Type B pancreatic cell (in vitro differentiated cells): Measurements from ENCODE around the gene F10. TPM values are rescaled to one million over a fixed set of nuclear protein-coding genes. Genes with fewer than 3 reads are reported as not detected.

Experiments used
- DNase-seq: peaks from one replicate; pipeline ENCODE4 v3.0.0; 2021; ENCODE audit warnings: mixed read lengths; ENCODE audit not compliant: unreplicated experiment; ENCODE audit errors: extremely low spot score
- H3K27ac Mint-ChIP-seq: 2 replicates; pipeline ENCODE4 v1.8.0; 2021; ENCODE audit warnings: mild to moderate bottlenecking, mixed read lengths
- H3K27me3 Mint-ChIP-seq: 2 replicates; pipeline ENCODE4 v1.8.0; 2021; ENCODE audit warnings: mixed read lengths
- H3K36me3 Mint-ChIP-seq: 2 replicates; pipeline ENCODE4 v1.8.0; 2021; ENCODE audit warnings: mixed read lengths
- H3K4me1 Mint-ChIP-seq: one replicate; pipeline ENCODE4 v1.8.0; 2021; ENCODE audit warnings: mixed read lengths; ENCODE audit not compliant: unreplicated experiment
- H3K4me3 Mint-ChIP-seq: 2 replicates; pipeline ENCODE4 v1.8.0; 2021; ENCODE audit warnings: mild to moderate bottlenecking, mixed read lengths
- H3K9me3 Mint-ChIP-seq: 2 replicates; pipeline ENCODE4 v1.8.0; 2021; ENCODE audit warnings: mixed read lengths
- total RNA-seq: library from RNA; stranded (reverse); gene quantifications from 2 replicates; pipeline ENCODE4 v1.2.1, GENCODE V29; 2021; ENCODE audit warnings: low replicate concordance
- TF ChIP-seq, protein P1 (sequence below): fragments of 200-600 bp; sonication (generic); conservative IDR thresholded peaks from 2 replicates; pipeline ENCODE4 v1.5.0; 2021; ENCODE audit warnings: antibody characterized with exemption, mild to moderate bottlenecking

F10 gene
- total RNA-seq, 1 donor from 2014 or later: 34.4 TPM

DNA sequence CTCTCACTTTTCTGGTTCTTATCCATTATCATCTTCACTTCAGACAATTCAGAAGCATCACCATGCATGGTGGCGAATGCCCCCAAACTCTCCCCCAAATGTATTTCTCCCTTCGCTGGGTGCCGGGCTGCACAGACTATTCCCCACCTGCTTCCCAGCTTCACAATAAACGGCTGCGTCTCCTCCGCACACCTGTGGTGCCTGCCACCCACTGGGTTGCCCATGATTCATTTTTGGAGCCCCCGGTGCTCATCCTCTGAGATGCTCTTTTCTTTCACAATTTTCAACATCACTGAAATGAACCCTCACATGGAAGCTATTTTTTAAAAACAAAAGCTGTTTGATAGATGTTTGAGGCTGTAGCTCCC, 2.8 kb upstream of the F10 start:
- DNase-seq: peak; percentile 49
- H3K4me3 Mint-ChIP-seq: no peak overlapping the region
- H3K27me3 Mint-ChIP-seq: peaks cover 16% of the 10 kb centered on the region
- TF ChIP-seq, protein P1, sequence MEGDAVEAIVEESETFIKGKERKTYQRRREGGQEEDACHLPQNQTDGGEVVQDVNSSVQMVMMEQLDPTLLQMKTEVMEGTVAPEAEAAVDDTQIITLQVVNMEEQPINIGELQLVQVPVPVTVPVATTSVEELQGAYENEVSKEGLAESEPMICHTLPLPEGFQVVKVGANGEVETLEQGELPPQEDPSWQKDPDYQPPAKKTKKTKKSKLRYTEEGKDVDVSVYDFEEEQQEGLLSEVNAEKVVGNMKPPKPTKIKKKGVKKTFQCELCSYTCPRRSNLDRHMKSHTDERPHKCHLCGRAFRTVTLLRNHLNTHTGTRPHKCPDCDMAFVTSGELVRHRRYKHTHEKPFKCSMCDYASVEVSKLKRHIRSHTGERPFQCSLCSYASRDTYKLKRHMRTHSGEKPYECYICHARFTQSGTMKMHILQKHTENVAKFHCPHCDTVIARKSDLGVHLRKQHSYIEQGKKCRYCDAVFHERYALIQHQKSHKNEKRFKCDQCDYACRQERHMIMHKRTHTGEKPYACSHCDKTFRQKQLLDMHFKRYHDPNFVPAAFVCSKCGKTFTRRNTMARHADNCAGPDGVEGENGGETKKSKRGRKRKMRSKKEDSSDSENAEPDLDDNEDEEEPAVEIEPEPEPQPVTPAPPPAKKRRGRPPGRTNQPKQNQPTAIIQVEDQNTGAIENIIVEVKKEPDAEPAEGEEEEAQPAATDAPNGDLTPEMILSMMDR: no peak
- H3K4me1 Mint-ChIP-seq: peaks cover 11% of the 10 kb centered on the region
- no peak overlapping the region for H3K27ac Mint-ChIP-seq
- no peaks in the 10 kb centered on the region for H3K9me3 Mint-ChIP-seq
- no peaks in the 10 kb centered on the region for H3K36me3 Mint-ChIP-seq

DNA sequence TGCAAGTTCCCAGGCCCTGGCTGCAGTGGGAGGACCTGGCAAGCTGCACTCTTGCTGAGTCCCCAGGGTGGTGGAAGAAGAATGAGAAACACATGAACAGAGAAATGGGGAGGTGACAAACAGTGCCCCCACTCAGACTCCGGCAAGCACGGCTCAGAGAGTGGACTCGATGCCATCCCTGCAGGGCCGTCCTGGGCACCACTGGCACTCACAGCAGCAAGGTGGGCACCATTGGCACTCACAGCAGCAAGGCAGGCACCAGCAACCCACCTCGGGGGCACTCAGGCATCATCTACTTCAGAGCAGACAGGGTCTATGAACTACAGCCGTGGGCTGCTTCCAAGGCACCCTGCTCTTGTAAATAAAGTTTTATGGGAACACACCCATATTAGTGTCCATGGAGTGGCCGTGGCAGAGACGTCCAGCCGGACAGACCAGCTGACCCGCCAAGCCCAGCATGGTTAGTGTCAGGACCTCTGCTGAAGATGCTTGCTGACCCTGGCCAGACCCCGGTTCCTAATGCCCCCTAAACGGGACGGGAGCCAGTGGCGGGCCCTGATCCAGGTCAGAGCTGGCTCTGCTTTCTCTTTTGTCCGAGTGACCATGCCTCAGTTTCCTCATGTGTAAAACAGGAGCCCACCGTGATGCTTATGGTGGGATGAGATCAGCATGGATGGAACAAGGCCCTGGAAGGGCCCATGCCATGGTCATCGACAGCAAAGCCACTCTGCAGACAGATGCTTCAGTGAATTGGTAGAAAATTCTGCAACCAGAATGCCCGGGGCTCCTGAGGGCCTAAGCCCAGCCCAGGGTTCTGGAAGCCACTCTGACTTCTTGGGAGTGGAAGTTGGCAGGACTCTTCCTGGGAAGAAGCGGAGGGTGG, 2.1 kb upstream of the F10 start:
- Mint-ChIP-seq H3K9me3 (no peaks in the 10 kb centered on the region), H3K27me3 (peaks cover 16% of the 10 kb centered on the region), H3K36me3 (no peaks in the 10 kb centered on the region), H3K4me1 (peaks cover 11% of the 10 kb centered on the region), H3K27ac (no peak overlapping the region), H3K4me3 (no peak overlapping the region)
- TF ChIP-seq, protein P1: no peak
- peak; percentile 60 for DNase-seq

DNA sequence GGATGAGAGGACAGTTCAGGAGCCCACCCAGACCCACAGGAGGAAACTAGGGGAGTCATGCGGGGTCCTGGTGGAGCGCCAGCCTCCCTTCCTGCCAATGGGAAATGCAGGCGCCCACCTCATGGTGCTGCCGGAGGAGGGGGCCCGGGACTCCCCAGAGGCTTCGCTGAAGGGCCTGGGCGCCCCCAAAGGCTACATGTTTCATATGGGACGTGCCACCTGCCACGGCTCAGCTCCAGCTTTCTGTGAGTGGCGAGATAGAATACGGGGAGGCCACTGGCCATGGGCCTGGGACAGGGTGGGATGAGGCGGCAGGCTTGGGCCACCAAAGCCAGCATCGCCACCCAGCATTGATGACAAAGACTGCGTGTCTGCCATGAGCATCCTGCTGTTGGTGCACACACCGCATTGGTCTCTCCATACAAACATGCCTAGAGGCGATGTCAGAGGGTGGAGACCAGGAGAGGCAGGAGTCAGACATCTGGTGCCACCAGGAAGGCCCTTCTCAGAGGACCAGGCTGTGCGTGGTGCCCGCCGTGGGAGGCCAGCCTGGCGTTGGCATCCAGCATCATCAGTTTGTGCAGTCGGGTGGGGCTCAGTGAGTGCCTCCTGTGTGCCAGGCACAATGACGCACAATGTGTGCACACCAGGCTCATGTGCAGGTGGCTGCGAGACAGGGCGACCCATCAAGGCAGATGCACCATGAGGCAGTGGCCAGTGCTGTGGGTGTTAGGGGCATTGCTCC, 1.2 kb upstream of the F10 start:
- Mint-ChIP-seq H3K36me3 (no peaks in the 10 kb centered on the region), H3K9me3 (no peaks in the 10 kb centered on the region), H3K4me3 (no peak overlapping the region), H3K4me1 (peaks cover 11% of the 10 kb centered on the region), H3K27ac (no peak overlapping the region), H3K27me3 (peaks cover 16% of the 10 kb centered on the region)
- peak; percentile 47 for DNase-seq
- TF ChIP-seq, protein P1: no peak

DNA sequence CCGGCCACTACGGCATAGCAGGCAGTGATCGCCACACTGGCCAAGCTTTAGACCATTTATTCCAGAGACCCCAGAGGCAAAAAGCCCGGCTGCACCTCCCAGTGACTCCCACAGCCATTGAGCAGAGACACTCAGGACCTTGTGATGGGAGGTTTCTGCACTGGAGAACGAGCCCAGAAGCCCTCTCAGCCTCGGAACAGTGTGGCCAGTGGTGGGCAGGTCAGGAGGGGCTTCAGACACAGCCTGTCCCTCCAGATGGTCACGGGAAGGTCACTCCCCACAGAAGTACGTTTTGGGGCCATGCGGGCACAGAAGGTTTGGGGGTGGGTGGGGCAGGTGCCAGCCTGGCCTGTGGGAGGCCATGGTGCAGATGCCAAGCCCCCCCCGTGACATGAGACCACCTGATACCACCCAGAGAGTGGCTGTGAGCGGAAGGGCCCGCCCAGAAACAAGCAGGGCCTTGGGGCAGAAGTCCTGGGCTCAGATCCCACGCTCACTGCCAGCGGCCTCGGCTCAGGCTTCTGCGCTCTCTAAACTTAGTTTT, 599 bp upstream of the F10 start:
- peak overlapping the region; percentile 77 for H3K4me3 Mint-ChIP-seq
- peaks cover 16% of the 10 kb centered on the region for H3K27me3 Mint-ChIP-seq
- no peaks in the 10 kb centered on the region for H3K9me3 Mint-ChIP-seq
- H3K36me3 Mint-ChIP-seq: no peaks in the 10 kb centered on the region
- peaks cover 11% of the 10 kb centered on the region for H3K4me1 Mint-ChIP-seq
- TF ChIP-seq, protein P1: no peak
- DNase-seq: peak; percentile 53
- peak overlapping the region; percentile 81 for H3K27ac Mint-ChIP-seq

DNA sequence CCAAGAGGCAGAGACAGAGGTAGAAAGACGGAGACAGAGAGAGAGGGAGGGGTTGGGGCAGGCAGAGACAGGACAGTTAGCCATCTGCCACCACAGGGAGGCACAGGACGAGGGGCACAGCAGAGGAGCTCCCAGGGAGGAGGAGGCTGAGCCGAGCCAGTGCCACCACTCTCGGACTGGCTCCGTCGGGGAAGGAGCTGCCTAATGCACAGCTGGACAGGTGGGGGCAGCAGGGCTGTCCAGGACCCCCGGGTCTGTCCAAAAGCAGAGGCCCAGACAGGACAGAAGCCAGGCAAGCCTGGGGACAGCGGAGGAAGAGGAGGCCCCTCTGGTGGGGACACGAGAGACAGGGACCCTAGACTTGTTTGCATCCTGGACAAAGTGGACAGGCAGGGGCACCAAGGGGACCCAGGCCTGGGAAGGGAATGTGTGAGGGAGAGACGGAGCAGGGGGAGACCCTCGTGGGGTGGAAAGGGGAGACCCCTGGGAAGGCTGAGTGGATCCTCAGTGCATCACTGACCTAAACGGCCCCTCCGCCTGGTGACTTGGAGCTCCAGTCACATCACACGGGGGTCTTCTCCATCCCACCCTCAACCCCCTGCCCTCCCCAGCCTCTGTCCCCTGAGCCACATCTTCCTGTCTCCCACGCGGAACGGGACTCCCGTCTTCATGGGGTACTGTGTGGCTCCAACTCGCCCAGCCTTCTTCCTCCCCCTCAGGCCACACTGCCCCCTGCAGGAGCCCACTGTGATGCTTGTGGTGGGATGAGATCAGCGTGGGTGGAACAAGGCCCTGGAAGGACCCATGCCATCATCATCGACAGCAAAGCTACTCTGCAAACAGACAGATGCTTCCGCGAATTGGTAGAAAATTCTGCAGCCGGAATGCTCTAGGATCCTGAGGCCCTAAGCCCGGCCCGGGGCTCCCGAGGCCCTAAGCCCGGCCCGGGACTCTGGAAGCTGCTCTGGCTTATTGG, 915 bp downstream of the F10 start:
- H3K27ac Mint-ChIP-seq: peak overlapping the region; percentile 81
- no peaks in the 10 kb centered on the region for H3K9me3 Mint-ChIP-seq
- H3K4me3 Mint-ChIP-seq: peak overlapping the region; percentile 77
- peak; percentile 68 for DNase-seq
- peaks cover 23% of the 10 kb centered on the region for H3K27me3 Mint-ChIP-seq
- peaks cover 11% of the 10 kb centered on the region for H3K4me1 Mint-ChIP-seq
- TF ChIP-seq, protein P1: peak; percentile 27
- no peaks in the 10 kb centered on the region for H3K36me3 Mint-ChIP-seq
